HG02588 (cell line): ENCODE measurements around the gene CKS2.

Experiments used
- ATAC-seq: cut with Tn5 transposase; IDR thresholded peaks from one replicate; pipeline ENCODE4 v1.9.1; 2021; ENCODE audit warnings: mild to moderate bottlenecking, moderate library complexity; ENCODE audit not compliant: unreplicated experiment

CKS2 gene

DNA sequence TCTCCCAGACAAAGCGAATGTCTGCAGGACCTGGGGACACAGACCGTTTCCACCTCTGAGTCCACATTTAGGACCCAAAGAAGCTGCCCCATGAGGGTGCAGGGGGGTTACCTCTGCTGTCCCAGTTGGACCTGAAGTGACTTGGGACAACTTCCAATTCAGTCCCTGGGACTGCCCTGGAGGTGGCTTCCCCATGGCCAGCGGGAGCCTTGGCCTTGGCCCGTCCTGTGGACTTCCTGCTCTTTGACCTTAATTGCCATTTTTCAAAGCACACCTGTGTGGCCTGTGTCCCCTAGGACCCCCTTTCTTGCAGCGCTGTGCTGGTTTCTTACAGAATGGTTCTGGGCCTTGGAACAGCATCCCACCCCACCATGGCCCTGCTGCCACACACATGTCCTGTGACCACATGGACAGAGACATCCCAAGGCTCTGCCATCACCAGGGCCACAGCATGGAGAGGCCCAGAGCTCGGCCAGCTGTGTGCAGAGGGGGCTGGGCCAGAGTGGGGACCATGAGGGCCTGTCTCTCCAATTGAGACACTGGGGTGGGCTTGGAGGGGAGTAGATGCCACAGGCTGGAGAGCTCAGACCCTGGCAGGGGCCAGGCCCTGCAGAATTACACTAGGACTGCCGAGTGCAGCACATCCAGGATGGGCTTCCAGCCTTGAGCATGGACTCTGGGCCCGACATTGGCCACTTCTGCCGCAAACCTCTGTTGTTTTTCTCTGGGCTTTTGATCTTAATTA, 53.1 kb downstream of the CKS2 start:
- ATAC-seq: no peak

DNA sequence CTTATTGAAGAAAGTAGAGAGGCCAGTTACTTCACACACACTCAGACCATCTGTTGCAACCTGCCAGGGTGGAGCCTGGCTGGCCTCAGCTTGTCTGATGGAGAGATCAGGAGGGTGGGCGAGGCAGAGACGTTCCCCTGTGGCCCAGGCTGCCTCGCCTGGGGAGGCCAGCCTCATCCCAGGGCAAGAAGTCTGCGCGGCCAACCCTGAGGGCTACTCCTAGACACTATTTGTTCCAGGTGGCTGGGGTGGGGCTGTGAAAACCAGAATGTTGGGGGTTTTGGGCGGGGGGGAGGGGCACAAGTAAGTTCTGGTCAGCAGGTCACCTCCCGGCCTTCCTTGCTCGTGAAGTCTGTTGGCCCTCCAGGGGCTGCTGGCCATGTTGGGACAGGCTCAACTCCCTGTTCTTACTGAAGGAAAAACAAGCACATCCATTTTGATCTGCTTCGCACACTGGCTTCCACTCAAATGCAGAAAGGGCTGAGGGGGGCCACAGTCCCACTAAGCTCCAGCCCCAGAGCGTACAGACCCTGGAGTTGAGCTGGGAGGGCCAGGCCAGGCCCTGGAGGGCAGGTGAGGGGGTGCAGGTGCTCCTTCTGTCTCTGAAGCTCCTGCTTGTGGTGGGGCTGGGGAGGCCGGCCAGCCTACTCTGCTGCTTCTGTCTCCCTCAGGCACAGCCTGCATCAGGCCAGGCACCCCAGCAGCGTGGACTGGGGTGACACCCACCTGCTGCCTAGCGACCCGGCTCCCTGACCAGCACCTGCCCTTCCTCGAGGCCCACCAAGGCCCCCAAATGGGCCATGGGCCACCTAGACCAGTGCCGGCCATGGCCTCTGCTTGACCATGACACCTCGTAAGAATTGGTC, 53.9 kb downstream of the CKS2 start:
- no peak for ATAC-seq

DNA sequence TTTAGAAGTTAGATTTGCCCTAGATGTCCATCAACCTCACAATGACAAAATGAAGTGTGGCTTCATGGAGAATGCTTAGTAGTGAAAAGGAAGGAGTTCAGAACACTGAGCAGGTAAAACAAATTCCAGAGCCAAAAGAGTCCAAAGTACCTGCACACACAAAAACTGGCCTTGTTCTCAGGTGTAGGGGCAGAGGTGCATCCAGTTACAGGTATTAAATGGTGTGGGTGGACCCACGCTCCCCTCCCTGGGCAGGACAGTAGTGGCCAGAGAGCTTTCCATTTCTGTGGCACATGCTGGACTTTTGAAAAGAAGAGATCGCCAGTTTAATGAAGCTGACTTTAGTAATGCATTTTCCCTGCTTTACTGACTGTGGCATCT, 54.5 kb downstream of the CKS2 start:
- ATAC-seq: no peak
